Fibroblast of skin of right biceps (primary cell): Measurements from ENCODE around the gene TMEM39A.

Experiments
- DNase-seq: peaks from one replicate; pipeline ENCODE4 v3.0.0-alpha.2; 2013

Gene TMEM39A

GRCh38 chr3:119395923-119396358 lies 67.5 kb downstream of the TMEM39A start:
- DNase-seq: no peak

- no peak for DNase-seq
Measured at GRCh38 chr3:119388577-119388976, 74.8 kb downstream of the TMEM39A start.

DNA sequence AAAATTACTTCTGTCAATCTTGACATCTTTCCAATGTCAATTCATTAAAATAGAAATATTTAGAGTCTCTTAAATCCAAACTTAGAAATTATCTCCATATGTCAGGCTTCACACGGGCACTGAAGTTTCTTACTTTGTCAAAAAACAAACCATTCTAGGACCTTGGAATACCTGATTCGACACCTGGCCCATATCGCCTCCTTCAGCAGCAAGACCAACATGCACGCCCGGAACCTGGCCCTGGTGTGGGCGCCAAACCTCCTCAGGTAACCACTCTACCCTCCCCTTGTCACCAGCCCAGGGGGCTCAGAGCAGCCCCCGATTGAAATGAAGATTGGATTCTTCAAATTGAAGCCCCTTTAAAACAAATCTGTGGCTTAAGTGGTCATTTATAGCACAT lies 81.3 kb downstream of the TMEM39A start:
- no peak for DNase-seq

DNA sequence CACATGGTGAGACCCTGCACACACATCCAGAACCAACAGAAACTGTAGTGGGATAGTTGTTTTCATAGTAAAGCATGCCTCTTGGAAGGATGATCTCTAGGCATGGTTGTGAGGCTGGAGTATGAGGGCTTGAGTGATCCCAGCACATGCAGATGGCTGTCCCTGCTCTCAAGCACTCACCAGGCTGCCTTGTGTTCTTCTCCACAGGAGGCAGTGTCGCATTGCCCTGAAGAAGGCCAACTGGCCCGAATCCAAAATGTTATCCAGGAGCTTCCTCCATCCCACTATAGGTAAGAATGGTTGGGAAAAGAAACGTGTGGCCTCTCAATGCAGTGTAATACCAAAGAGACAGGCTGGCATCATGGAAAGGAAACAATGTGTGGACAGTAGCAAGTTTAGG lies 82.7 kb downstream of the TMEM39A start:
- DNase-seq: no peak
